HG02884 (cell line): ENCODE measurements around the gene GFOD2.

Source experiments
- ATAC-seq: cut with Tn5 transposase; IDR thresholded peaks from one replicate; pipeline ENCODE4 v1.9.1; 2021; ENCODE audit warnings: mild to moderate bottlenecking, moderate library complexity; ENCODE audit not compliant: unreplicated experiment

Gene GFOD2

GRCh38 chr16:67647681-67648080, 71.4 kb downstream of the GFOD2 start:
- no peak for ATAC-seq

- no peak for ATAC-seq
Observed at GRCh38 chr16:67647111-67647651, 71.9 kb downstream of the GFOD2 start.

DNA sequence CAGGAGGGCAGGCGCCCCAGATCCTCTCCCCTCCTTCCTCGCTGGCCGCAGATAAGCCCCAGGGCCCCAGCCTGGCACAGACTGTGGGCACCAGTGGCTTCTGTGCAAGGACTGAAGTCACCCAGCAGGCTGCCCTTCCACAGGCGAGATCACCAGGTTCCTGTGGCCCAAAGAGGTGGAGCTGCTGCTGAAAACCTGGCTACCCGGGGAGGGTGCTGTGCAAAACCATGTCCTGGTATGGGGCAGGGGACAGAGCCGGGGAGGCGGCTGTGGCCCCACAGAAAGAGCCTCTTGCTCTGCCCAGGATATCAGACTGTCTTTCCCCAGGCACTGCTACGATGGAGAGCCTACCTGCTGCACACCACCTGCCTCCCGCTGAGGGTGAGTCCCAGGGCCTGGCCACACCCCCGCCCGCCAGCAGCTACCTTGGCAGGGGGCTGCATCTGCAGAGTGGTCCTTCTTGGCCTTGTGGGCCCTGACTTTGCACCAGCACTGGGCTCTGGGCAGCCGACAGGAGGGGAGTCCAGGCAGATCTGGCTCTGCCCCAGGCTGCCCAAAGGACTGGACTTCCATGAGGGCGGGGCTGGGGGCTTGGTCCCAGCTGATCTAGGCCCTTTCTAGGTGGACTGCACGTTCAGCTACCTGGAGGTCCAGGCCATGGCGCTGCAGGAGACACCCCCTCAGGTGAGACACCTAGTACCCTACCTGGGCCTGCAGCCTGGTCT, 73.6 kb downstream of the GFOD2 start:
- ATAC-seq, result no peak

- ATAC-seq, result no peak
Observed at GRCh38 chr16:67644038-67644437, 75.1 kb downstream of the GFOD2 start.

DNA sequence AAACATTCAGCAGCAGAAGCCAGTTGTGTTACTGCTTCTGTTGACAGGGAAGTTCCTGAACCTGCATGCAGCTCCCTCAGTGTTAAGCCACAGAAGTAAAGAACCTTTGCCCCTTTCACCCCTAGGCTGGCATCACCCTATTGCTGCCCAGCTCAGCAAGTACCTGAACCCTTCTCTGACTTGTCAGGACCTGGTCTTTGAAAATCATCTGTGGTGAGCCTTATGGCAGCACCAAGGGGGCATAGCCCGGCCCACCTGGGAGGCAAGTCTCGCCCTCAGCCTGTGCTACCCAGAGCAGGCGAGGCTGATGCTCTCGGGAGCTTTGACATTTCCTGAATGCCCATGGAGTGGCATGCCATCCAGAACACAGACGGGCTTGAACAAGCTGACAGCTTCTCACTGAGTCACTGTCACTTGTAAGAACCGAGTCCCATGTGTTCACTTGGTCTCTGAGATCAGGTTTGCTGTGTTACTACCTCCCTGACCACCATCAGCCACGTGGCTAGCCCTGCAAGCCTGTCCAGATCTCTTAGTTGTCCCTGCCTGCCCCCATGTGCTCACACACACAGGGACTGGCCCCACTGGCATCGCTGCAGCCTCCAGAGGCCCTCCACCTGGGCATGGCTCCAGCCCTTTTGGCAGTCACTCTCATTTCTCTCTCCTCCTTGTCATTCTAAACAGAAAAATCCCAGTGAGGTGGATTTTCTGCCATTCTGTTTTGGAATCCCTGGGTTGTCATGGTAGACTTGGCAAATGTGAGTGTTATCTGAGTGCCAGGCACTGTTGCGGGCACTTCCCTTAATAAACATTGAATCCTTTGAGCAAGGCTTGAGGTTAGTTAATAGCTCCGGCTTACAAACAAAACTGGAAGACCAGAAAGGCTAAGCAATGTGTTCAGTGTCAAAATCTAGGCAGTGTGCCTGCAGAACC, 77.1 kb downstream of the GFOD2 start:
- ATAC-seq, result no peak

- ATAC-seq, result no peak
Observed at GRCh38 chr16:67637625-67638024, 81.5 kb downstream of the GFOD2 start.

DNA sequence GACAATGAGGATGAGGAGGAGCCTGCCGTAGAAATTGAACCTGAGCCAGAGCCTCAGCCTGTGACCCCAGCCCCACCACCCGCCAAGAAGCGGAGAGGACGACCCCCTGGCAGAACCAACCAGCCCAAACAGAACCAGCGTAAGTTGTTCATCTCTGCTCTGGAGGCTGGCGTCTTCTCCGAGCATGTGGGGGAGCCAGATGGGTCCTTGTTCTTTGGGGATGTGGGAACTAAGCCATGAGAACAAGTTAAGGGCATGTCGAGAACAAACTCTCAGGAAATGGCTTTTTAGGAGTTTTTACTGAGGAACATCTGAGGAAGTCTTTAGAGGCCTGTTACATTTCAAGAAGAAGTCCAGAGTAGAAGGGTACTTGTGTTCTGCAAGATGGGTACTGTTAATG, 82.4 kb downstream of the GFOD2 start:
- no peak for ATAC-seq

- ATAC-seq, result no peak
Observed at GRCh38 chr16:67632415-67633172, 86.5 kb downstream of the GFOD2 start.

DNA sequence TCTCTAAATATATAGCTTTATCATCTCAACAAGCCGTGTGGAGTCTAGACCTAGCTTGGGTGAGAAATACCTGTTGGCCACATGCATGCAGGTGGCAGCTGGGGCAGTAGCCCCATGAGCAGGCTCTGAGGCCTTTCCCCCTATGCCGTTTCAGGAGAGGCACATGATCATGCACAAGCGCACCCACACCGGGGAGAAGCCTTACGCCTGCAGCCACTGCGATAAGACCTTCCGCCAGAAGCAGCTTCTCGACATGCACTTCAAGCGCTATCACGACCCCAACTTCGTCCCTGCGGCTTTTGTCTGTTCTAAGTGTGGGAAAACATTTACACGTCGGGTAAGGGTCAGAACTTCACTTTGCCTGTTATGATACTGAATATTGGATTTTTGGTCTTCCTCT, 90.9 kb downstream of the GFOD2 start:
- ATAC-seq, result no peak
